ENCODE measurements around the gene PPFIBP2.
"Not testable (repeated sequence)": the region's sequence is repeated elsewhere in the genome, so short reads cannot be mapped to it uniquely, and the experiment has no call there.

Gene PPFIBP2

DNA sequence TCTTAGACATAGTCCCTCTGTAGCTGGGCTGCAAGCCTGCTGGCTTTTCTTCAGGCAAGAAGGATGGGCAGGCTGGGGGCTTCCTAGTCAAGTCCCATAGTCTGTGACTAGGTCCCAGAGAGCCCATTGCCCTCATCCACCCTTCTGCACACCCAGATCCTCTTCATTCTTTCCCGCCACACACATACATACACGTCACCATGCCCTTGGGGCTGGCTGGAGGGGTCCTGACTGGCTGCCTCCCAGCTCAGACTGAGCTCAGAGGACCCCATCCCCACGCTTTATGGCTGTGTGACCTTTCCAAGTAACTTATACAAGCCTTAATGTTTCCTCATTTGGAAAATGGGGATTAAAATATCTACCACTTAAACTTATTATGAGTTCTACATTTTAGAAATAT lies 13.5 kb upstream of the PPFIBP2 start:
- DNase-seq = no peak

DNA sequence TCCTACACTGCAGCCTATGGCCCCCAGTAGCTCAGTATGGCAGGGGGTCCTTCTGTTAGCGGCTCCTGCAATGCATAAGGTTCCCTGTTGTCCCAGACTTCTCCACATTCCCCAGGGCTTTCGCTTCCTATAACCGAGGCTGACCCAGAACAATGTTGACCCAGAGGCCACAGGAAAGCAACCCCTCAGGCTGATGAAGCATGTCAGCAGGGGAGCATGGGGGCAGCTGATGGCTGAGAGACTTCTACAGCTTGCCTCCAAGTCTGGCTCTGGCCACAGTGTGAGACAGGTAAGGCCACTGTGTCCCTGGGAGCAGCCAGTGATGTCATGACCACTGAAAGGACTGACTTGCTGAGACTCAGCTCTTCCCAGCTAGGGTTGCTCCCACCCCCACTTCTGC lies 12.5 kb upstream of the PPFIBP2 start:
- no peak for DNase-seq

DNA sequence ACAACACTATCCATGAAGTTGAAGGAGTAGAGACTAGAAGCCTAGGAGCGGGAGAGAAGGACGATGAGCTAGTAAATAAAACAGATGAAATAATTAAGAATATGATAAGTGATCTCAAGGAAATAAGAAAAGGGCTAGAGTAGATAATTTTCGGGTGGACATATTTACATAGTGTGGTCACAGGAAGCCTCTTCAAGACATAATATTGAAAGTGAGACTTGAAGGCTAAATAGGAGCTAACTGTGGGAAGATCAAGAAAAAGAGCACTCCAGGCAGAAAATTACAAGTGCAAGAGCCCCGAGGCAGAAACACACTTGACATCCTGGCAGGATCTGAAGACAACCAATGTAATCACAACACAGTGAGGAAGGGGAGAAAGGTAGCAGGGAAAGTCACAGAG lies 11.9 kb upstream of the PPFIBP2 start:
- no peak for DNase-seq

DNA sequence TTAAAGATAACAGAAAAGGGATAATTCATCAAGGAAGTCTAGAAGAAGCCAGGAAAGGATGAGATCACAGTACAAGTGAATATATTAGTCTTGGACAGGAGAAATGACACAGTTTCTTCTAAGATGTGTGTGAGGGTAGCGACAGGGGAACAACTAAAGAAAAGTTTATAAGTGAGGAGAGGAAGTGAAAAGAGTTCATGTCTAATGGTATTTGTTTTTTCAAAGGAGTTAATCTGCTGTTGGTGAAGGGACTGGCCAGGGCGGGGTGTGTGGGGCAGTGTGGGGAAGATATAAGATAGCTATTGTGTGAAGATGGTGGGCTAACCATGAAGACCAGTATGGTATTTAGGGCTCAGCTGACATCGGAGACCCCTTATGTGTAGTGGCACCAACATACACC lies 7.6 kb upstream of the PPFIBP2 start:
- DNase-seq = no peak

DNA sequence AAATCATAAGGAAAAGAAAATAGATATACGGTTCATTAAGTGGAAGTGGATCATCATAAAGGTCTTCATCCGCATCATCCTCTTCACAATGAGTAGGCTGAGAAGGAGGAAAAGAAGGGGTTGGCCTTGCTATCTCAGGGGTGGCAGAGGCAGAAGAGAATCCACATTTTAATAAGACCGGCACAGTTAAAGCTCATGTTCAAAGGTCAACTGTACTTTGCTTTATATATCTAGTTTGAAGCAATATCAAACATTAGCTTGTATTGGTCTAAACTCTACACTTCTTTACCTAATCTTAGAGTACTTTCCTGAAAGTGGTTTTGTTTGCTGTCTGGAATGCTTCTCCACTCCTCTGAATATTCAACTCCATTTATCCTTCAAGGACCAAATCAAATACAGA lies 5.7 kb upstream of the PPFIBP2 start:
- DNase-seq = no peak

DNA sequence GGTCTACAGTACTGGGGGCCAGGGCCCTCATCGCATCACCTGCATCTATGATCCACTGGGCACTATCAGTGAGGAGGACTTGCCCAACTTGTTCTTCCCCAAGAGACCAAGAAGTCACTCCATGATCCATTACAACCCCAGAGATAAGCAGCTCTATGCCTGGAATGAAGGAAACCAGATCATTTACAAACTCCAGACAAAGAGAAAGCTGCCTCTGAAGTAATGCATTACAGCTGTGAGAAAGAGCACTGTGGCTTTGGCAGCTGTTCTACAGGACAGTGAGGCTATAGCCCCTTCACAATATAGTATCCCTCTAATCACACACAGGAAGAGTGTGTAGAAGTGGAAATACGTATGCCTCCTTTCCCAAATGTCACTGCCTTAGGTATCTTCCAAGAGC lies 3.8 kb upstream of the PPFIBP2 start:
- DNase-seq = no peak

DNA sequence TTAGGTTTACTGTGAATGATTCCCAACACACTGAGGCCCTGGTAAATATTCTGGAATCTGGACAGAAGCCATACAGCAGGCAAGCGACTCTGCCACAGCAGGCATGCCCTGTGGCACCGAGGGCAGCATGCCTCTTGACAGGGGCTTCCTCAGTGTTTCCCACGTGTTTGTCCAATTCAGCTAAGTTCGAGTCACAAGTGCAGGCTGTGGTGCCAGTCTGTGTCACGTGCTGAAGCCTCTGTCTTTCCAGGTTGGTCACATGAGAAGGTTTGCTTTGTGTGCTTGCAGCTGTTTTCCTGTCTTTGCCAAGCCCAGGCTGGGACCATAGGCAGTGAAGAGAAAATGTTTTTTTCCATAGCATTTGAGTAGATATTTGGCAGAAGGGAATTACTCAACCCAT lies 2.4 kb upstream of the PPFIBP2 start:
- peak; percentile 75 for DNase-seq

DNA sequence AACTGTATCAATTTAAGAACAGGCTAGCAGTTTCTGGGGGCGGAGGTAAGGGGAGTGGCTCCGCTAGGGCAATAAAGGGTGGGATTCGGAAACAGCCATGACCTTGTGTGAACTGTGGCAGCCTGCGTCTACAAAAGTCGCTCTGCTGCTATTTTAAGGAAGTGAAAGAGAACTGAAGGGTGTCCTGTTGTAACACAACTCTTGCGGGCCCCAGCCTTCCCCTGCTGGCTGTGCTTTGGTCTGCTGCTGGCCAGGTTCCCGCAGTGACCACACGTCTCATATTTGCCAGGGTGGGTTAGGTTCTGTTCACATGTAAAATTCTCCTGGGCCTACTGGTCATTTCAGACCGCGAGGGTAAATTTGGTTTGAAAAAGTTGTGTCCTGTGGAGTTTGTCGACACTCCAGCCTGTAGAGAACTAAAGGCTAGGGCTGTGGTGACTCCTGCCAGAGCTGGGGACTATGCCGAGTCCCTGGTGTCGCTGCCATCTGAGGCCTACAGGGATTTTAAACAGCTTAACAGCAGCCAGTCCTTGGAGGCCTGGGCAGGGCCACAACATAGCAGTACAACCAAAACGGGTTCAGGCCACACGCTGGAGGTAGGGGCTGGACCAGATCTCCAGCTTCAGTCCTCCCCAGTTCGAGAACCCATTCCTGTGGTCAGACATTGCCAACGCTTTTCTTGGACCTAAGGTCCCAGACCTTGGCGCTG lies 1.1 kb upstream of the PPFIBP2 start:
- DNase-seq = no peak

DNA sequence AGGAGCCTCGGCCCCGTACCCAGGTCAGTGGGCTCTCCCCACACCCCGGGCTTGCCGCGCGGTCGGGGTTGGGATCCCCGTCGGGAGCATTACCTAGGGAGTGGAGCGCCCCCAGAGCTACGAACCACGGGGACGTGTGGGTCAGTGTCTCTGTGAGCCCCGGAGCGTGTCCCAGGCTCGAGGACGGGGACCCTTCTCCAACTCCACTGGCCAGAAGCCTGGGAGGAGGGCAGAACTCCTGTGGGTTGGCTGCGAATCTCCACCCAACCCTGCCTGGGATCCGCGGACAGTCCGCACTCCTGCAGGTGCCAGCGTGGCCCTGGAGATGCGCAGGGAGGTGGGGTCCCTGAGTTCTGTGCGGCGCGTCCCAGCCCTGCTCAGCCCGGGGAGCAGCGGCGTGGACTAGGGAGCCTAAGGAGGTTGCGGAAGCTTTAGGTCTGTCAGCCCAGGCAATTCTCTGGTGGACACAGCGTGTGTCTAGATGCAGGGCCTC lies 346 bp downstream of the PPFIBP2 start:
- no peak for DNase-seq

DNA sequence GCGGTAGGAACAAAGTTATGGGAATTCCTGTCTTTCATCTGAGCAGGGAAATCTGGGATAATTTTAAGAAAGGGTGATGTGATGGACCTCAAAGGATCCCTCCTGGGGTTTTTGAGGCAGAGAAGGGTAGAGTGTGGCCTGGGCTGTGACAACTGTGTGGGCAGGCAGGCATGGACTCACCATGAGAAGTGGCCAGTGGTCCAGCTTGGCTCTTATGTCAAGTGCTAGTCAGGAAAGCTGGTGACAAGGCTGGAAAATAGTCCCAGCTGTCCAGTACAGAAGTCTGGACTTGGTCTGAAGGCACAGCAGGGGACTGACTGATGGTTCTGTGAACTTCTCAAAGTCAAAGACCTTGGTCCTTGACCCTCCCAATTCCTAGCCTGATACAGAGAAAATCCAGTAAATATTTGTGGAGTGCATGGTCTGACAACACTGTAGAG lies 1.7 kb downstream of the PPFIBP2 start:
- DNase-seq = no peak

DNA sequence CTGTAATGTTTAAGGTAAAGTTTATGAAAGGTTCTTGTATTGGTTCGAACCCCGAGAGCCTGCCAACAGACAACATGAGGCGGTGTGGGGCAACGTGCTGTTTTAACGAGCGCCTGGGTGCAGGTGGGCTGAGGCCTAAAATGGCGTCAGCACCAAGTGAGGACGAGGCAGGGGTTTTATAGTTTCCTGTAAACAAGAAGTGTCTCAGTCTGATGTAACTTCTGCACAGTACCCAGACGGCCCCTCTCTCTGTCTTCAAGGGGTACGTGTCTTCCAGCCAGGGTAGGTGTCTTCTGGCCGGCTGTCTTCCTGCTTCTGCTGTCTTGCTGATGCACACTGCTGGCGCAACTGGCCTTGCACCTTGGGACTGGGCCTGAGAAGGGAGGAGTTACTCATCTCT lies 2.7 kb downstream of the PPFIBP2 start:
- DNase-seq = no peak

DNA sequence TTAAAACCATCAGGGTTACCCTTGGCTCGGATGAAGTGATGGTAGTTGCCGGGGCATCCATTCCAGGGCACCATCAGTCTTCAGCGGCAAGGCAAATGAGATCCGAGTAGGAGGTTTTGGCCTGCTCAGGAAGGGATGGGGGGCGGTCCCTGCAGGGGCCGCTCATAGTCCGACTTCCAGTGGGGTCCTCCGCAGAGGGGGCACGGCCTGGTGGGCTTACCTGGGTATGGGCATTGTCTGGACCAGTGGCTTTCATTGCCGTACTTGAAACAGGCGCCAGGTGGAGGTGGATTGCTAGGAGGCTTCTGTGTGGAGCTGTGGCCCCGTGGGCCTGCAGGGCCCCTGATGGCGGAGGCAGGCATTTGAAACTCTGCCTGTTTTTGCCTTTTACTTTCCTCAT lies 3.9 kb downstream of the PPFIBP2 start:
- not testable (repeated sequence) for DNase-seq

DNA sequence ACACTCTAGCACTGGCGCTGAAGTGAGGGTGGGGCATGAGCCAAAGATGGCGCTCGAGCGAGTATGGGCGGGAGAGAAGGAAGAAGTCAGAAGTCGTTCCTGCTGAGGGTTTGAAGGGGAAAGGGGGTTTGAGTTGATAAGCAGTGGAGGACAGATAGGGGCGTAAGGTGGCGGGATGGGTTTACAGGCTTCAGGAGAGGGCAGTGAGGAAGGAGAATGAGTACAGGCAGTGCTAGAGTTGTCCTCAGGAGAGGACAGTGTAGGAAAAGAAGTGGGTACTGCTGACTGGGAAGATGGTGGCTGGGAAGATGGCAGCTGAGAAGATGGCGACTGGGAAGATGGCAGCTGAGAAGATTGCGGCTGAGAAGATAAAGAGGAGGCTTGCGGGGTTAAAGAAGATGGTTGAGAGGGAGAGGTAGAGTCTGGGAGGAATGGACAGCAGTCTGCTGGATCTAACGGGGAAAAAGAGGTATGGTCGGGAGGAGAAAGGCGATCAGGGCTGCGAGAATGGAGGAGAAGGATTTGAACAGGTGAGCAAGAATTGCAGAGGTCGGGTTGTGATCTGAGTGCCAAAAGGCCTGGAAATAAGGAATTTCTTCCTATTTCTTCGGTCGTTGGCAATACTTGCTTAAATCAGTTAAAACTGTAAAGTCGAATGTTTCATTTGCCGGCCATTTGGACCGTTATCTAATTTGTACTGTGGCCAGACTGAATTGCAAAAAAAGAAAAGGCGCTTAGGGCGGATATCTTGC lies 5.2 kb downstream of the PPFIBP2 start:
- no peak for DNase-seq

DNA sequence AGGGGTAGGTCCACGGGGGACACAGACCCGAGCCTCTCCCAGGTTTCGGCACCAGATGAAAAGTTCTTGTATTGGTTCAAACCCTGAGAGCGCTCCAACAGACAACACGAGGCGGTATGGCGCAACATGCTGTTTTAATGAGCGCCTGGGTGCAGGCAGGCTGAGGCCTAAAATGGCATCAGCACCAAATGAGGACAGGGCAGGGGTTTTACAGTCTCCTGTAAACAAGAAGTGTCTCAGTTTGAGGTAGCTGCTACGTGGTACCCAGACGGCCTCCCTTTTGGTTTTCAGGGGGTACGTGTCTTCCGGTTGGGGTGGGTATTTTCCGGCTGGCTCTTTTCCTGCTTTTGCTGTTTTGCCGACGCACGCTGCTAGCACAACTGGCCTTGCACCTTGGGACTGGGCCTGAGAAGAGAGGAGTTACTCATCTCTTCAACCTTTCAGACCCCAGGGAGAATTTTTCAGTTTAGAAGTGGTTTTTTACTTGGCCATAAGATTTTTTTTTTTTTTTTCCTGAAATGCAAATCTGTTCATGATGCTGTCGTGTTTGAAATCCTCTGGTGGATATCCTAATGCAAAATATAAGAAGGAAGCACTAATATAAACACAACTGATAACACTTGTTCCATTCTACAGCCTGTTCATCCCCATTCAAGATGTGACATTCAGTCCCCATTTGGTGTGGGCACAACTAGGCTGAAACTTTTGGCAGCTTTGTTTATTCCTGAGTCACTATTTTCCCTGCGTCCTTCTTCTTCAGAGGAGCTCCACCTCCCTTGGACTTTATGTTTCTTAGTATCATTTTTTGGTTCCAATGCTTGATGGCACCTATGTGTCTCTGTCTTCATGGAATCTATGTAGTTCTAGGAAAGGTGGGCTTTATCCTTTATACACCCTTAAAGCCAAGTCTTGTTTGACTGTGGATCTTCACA lies 6.5 kb downstream of the PPFIBP2 start:
- DNase-seq = no peak

DNA sequence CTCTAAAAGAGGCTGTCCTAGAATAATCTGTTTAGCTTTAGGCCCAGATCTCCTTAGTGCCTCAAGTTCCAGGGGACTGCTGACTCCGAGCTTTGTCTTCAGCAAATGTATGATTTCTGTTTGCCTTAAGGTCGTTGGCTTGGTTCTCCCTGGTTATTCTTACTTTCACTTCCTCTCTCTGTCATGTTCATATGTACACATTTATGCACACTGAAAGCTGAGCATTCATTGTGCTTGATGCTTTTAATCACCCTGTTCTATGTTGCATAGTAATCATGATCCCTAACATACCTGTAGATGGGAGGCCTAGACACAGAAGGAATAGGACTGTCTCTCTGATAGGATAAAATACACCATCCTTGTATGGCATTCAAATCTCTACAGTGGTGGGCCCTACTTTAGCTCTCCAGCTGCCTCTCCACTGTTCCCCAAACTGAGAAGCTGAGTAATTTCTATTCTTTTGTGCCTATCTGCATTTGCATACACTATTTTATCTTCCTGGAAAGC lies 7.2 kb downstream of the PPFIBP2 start:
- DNase-seq = no peak

DNA sequence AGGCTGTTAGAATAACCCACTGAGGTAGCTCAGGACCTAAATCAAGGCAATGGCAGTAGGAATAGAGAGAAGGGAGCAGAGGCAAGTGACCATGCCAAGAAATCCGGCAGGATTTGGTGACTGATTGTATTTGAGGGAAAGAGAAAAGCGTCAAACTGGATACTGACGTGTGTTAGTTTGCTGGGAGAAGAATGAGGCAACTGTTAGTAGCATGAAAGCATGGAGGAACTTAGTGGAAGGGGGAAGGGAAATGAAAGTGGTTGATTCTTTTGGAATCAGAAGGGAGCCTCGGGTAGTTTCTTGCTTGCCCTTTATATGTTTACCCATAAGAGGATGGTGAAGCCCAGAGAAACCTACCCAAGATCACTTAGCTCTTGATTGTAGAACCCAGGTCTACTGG lies 8.3 kb downstream of the PPFIBP2 start:
- DNase-seq = no peak

DNA sequence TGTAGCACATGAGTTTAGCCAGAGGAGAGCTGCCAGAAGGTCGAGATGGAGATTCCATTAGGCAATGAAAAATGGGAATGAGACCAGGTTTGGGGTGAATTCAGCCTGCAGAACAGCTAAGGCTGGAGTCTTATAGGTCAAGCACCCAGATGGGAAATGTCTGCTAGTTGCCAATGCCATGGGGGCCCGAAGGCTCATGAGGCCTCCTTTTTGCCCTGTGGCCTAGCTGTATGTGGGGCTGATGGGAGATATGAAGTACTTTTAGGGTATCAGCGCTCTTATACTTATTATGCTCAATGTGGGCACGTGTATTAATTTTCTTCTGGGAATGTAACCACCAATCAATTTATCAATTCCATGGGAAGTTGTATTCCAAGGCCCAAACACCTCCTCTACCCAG lies 8.7 kb downstream of the PPFIBP2 start:
- no peak for DNase-seq

DNA sequence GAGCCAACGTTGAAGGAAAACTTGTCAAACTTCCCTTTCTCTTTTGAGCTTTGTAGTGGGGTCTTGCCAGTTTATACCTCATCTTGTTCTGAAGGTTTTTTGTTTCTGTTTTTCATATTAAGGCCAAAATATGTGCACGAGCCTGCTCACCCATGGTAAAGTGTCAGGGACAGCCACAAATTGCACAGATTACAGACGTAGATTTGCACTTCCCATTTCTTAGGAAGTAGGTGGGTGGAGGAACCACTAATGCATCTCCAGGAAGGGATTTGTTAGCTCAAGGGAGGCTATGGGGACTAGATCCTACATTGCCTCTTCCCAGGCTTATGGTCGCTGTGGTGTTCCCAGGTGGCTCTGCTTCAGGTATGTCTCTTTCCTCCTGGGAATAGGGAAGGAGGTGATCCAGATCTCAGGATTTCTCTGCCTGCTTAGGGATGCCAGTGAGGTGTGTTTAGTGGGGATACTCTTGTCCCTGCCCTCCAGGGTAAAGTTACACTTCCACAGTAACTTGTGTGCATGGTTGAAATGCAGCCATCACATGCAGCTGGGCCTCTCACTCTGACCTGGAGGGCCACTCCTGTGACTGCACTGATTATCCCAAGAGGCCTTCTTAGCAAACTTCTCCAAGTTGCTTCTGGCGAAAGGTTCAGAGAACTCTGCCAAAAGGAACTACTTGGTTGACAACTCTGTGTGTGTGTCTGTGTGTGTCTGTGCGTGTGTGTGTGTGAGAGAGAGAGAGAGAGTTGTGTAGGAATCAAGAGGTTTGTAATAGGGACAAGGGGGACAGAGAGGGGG lies 9.8 kb downstream of the PPFIBP2 start:
- DNase-seq = no peak

DNA sequence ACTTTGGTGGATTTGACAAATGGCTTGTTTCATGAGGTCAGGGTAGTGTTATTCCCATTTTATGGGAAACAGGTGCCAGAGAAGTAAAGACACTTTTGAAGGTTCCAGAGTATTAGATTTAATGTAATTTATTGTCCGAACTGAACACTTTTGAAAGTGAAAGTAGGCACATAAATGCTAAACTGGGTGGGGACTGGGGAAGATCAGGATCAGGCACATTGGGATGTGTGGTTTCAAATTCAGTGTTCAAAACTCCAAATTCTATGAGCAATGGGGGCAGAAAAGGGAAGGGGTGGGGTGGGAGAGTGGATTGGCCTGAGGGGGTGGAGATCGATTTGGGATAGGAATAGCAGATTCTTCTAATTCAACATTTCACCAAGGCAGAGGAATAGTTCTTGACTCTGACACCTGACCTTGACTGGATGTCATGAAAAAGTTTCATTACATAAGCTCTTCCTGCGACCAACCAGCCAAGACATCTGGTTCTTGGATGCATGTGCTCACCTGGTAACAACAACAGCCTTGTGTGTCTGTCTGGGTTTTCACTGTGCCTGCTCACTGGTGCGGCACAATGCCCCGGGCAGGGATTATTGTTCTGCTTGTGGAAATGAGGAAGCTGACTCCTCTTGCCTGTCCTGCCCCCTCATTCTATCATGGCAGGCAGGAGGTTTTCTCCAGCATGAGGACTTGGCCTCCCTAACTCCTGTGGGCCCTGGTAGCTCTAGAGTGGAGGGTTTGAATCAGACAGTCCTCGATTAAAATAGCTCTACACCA lies 10.8 kb downstream of the PPFIBP2 start:
- DNase-seq = no peak

DNA sequence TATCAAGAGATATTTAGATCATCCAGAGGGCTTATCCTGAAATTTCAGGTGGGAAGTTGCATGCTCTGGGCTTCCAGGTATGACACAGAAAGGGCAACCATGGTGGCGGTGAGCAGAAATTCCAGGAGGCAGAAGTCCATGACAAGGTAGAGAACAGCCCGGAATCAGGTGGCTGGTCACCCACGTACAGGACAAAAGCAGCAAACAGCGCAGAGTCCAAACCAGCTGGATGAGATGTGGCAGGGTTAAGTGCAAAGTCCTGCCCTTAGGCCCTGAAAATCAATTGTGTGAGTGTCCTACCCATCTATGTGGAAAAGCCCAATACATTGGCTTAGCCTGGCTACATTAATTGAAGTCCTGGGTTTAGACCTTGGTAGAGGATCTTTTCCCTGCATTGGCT lies 11.6 kb downstream of the PPFIBP2 start:
- DNase-seq = no peak

DNA sequence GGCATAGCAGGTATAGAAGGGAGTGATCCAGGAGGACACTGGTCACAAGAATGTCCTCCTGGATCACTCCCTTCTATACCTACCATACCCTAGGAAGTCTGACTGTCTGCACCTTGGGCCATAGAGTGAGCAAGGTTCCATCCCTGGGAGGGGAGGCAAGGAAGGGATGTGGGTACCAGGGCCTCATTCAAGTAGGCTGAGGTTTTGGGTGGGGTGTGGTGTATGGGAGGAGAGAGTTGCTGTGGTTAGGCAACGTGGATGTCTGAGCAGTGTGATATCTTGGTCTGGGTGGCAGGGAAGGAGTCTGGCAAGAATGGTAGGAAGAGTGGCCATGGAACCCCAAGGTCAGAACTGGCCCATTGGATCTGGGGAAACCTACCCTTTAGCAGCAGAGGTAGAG lies 13.2 kb downstream of the PPFIBP2 start:
- no peak for DNase-seq

Measured in NCI-H1105 (cell line).